K562 (cell line): ENCODE measurements around the gene BMPER. TPM values are rescaled to one million over a fixed set of nuclear protein-coding genes. Genes with fewer than 3 reads are reported as not detected.

Experiments used
- CTCFL ChIP-seq: IDR thresholded peaks from 2 replicates; pipeline ENCODE4 v1.6.1; 2011; ENCODE audit warnings: borderline replicate concordance, low read depth, mild to moderate bottlenecking, moderate library complexity, low read length; ENCODE audit not compliant: insufficient read depth, poor library complexity, severe bottlenecking
- KLF1 ChIP-seq: fragments of 450-650 bp; IDR thresholded peaks from 2 replicates; pipeline ENCODE4 v1.6.1; 2016; ENCODE audit warnings: missing genetic modification characterization, missing compliant biosample characterization
- MAFG ChIP-seq: fragments of 450-650 bp; conservative IDR thresholded peaks from 2 replicates; pipeline ENCODE4 v1.6.1; 2016; ENCODE audit warnings: missing genetic modification characterization, missing compliant biosample characterization
- MYC ChIP-seq, 2 experiments: fragments of 250-450 bp in 1 of 2; sonication (Bioruptor Pico) in 1 of 2; IDR thresholded peaks; 2 replicates each; pipeline versions ENCODE4 v1.5.1 to v1.6.1; 2012 to 2021; ENCODE audit warnings: low read depth in 2 of 2, borderline replicate concordance in 1 of 2, improper control_type of control experiment in 1 of 2, low read length in 1 of 2, mild to moderate bottlenecking in 1 of 2, moderate library complexity in 1 of 2
- POLR2H ChIP-seq: IDR thresholded peaks from 2 replicates; pipeline ENCODE4 v1.6.1; 2016; ENCODE audit warnings: missing genetic modification characterization, low read depth, mild to moderate bottlenecking, control low read depth, missing compliant biosample characterization, moderate library complexity
- ZBTB49 ChIP-seq: sonication (generic); formaldehyde crosslinking; IDR thresholded peaks from 2 replicates; pipeline ENCODE4 v1.8.0; 2022; ENCODE audit warnings: missing genetic modification reagents, mild to moderate bottlenecking, borderline replicate concordance
- ZNF785 ChIP-seq: fragments of 250-450 bp; sonication (Bioruptor Pico); IDR thresholded peaks from 2 replicates; pipeline ENCODE4 v1.4.0; 2020; ENCODE audit warnings: mild to moderate bottlenecking
- polyA plus RNA-seq, 8 experiments: library from polyadenylated mRNA; depleted of rRNA in 4 of 8; stranded (reverse) in 5 of 8; unstranded in 3 of 8; fragments of >200 nt; fragmentation: Nextera tagmentation in 2 of 8; fragmentation: Illumina TruSeq in 1 of 8; extraction: Ambion mirVana in 2 of 8; extraction: Trizol in 1 of 8; gene quantifications; 2 replicates each; pipeline versions ENCODE4 v1.2.1 to v1.2.3, GENCODE V29; 2011 to 2014; ENCODE audit warnings: inconsistent platforms in 1 of 8, missing spikeins in 1 of 8
- total RNA-seq, 7 experiments: library from RNA; depleted of rRNA in 6 of 7; stranded (reverse); fragments of >200 nt in 6 of 7; fragmentation: Illumina TruSeq in 2 of 7; extraction: Trizol in 2 of 7; gene quantifications; 2 replicates each; pipeline versions ENCODE4 v1.2.1 to v1.2.3, GENCODE V29; 2011 to 2021; ENCODE audit warnings: low replicate concordance in 1 of 7
- TF ChIP-seq, protein P1 (sequence below): fragments of 450-650 bp; IDR thresholded peaks from 2 replicates; pipeline ENCODE4 v1.6.1; 2016; ENCODE audit warnings: mild to moderate bottlenecking, moderate library complexity

Gene BMPER
- total and polyA plus RNA-seq, 9 of the 15 experiments (the other 6 are each of a cell fraction or from before 2014, with no cell fraction given), result not detected

DNA sequence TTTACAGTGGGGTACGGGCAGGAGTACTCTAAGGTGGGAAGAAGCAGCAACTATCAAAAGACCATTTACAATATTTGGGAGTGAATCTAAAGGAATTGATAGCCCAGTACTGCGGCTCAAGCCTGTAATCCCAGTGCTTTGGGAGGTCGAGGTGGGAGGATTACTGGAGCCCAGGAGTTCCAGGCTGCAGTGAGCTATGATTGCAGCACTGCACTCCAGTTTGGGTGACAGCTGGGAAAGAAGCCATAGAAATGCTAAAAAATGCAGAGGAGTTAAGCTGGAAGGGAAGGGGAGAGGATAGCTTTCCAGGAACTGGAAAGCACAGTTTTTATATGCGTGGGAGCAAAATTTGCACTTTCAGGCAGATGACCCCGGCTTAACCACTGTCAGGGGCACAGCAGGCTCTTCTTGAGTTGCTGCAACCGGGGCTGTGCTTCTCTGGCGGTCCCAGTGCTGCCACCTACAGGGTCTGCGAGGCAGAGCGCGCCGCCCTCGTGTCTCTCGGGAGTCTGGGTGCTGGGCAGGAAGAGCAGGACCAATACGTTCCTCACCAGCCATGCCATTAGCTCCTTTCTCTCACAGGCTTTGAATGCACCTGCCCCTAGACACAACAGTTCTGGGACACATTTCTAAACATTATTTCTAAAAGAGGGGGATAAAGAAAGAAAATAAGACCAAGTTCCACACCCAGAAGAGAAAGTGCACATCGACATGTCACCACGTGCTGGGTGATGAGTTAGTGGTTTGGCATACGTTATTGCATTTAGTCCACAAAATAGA is 10.1 kb upstream of the BMPER start (continued):
- peak; percentile 48 for TF ChIP-seq CTCFL
- TF ChIP-seq ZNF785 (CRISPR knock-in tag), result no peak
- TF ChIP-seq MYC (IDR thresholded peaks at IDR 0.05; ENCODE audit: low read depth, low read length), result 0 out of 2 replicates have a peak, but pooled peaks have one; percentile 38
- no peak for TF ChIP-seq MYC (CRISPR knock-in tag; IDR thresholded peaks at IDR 0.05; ENCODE audit: borderline replicate concordance, low read depth)
- no peak for TF ChIP-seq ZBTB49 (CRISPR knock-in tag)
- TF ChIP-seq KLF1 (tag), result no peak
- TF ChIP-seq, protein P1, sequence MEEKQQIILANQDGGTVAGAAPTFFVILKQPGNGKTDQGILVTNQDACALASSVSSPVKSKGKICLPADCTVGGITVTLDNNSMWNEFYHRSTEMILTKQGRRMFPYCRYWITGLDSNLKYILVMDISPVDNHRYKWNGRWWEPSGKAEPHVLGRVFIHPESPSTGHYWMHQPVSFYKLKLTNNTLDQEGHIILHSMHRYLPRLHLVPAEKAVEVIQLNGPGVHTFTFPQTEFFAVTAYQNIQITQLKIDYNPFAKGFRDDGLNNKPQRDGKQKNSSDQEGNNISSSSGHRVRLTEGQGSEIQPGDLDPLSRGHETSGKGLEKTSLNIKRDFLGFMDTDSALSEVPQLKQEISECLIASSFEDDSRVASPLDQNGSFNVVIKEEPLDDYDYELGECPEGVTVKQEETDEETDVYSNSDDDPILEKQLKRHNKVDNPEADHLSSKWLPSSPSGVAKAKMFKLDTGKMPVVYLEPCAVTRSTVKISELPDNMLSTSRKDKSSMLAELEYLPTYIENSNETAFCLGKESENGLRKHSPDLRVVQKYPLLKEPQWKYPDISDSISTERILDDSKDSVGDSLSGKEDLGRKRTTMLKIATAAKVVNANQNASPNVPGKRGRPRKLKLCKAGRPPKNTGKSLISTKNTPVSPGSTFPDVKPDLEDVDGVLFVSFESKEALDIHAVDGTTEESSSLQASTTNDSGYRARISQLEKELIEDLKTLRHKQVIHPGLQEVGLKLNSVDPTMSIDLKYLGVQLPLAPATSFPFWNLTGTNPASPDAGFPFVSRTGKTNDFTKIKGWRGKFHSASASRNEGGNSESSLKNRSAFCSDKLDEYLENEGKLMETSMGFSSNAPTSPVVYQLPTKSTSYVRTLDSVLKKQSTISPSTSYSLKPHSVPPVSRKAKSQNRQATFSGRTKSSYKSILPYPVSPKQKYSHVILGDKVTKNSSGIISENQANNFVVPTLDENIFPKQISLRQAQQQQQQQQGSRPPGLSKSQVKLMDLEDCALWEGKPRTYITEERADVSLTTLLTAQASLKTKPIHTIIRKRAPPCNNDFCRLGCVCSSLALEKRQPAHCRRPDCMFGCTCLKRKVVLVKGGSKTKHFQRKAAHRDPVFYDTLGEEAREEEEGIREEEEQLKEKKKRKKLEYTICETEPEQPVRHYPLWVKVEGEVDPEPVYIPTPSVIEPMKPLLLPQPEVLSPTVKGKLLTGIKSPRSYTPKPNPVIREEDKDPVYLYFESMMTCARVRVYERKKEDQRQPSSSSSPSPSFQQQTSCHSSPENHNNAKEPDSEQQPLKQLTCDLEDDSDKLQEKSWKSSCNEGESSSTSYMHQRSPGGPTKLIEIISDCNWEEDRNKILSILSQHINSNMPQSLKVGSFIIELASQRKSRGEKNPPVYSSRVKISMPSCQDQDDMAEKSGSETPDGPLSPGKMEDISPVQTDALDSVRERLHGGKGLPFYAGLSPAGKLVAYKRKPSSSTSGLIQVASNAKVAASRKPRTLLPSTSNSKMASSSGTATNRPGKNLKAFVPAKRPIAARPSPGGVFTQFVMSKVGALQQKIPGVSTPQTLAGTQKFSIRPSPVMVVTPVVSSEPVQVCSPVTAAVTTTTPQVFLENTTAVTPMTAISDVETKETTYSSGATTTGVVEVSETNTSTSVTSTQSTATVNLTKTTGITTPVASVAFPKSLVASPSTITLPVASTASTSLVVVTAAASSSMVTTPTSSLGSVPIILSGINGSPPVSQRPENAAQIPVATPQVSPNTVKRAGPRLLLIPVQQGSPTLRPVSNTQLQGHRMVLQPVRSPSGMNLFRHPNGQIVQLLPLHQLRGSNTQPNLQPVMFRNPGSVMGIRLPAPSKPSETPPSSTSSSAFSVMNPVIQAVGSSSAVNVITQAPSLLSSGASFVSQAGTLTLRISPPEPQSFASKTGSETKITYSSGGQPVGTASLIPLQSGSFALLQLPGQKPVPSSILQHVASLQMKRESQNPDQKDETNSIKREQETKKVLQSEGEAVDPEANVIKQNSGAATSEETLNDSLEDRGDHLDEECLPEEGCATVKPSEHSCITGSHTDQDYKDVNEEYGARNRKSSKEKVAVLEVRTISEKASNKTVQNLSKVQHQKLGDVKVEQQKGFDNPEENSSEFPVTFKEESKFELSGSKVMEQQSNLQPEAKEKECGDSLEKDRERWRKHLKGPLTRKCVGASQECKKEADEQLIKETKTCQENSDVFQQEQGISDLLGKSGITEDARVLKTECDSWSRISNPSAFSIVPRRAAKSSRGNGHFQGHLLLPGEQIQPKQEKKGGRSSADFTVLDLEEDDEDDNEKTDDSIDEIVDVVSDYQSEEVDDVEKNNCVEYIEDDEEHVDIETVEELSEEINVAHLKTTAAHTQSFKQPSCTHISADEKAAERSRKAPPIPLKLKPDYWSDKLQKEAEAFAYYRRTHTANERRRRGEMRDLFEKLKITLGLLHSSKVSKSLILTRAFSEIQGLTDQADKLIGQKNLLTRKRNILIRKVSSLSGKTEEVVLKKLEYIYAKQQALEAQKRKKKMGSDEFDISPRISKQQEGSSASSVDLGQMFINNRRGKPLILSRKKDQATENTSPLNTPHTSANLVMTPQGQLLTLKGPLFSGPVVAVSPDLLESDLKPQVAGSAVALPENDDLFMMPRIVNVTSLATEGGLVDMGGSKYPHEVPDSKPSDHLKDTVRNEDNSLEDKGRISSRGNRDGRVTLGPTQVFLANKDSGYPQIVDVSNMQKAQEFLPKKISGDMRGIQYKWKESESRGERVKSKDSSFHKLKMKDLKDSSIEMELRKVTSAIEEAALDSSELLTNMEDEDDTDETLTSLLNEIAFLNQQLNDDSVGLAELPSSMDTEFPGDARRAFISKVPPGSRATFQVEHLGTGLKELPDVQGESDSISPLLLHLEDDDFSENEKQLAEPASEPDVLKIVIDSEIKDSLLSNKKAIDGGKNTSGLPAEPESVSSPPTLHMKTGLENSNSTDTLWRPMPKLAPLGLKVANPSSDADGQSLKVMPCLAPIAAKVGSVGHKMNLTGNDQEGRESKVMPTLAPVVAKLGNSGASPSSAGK, result peak; percentile 44
- no peak for TF ChIP-seq MAFG (tag)
- no peak for TF ChIP-seq POLR2H (tag)
